GM12892 (cell line): ENCODE results near the gene KLF4.

Experiments used
- POLR2A ChIP-seq: IDR thresholded peaks from 2 replicates; pipeline ENCODE4 v1.6.1; 2011; ENCODE audit warnings: low read depth, low read length, control low read depth
- POLR2AphosphoS5 ChIP-seq: IDR thresholded peaks from 2 replicates; pipeline ENCODE4 v1.6.1; 2011; ENCODE audit warnings: low read depth, low read length, control low read depth
- TAF1 ChIP-seq: IDR thresholded peaks from 2 replicates; pipeline ENCODE4 v1.6.1; 2011; ENCODE audit warnings: low read depth, mild to moderate bottlenecking, control low read depth, low read length, borderline replicate concordance

- TF ChIP-seq TAF1 (no peak), POLR2A (no peak), POLR2AphosphoS5 (no peak)
Observed at GRCh38 chr9:107437716-107438115, 51.9 kb downstream of the KLF4 start.
